ENCODE data around the gene CDC37L1. TPM values are rescaled to one million over a fixed set of nuclear protein-coding genes. Genes with fewer than 3 reads are reported as not detected.

The CDC37L1 gene
- total RNA-seq, 1 donor from 2014 or later, result 9.3 TPM

DNA sequence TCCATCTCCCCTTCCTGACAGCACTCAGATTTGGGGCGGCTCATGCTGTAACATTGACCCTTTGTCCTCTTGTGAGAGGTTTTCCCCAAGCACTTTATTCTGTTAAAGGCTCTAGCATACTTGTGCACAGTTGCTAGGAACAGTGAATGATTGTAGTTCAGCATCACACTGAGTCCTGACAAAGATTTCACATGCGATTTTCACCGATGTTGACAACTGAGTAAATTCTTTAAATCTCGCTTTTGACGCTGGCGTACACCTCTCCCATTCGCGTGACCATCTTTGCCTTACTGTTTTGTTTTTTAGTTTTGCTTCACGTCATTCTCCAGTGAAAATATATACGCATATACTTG, 780 bp downstream of the CDC37L1 start:
- no peaks in the 10 kb centered on the region for H3K9me3 Mint-ChIP-seq
- no peak for DNase-seq (ENCODE audit: low read depth, low spot score)
- TF ChIP-seq, protein P1, sequence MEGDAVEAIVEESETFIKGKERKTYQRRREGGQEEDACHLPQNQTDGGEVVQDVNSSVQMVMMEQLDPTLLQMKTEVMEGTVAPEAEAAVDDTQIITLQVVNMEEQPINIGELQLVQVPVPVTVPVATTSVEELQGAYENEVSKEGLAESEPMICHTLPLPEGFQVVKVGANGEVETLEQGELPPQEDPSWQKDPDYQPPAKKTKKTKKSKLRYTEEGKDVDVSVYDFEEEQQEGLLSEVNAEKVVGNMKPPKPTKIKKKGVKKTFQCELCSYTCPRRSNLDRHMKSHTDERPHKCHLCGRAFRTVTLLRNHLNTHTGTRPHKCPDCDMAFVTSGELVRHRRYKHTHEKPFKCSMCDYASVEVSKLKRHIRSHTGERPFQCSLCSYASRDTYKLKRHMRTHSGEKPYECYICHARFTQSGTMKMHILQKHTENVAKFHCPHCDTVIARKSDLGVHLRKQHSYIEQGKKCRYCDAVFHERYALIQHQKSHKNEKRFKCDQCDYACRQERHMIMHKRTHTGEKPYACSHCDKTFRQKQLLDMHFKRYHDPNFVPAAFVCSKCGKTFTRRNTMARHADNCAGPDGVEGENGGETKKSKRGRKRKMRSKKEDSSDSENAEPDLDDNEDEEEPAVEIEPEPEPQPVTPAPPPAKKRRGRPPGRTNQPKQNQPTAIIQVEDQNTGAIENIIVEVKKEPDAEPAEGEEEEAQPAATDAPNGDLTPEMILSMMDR (conservative IDR thresholded peaks at IDR 0.05), result no peak
- H3K27me3 Mint-ChIP-seq (ENCODE audit: low read depth), result no peaks in the 10 kb centered on the region
- H3K4me3 Mint-ChIP-seq, result no peak overlapping the region
- H3K27ac Mint-ChIP-seq (ENCODE audit: unreplicated experiment), result no peak overlapping the region
- H3K4me1 Mint-ChIP-seq, result no peaks in the 10 kb centered on the region
- peaks cover 3% of the 10 kb centered on the region for H3K36me3 Mint-ChIP-seq (ENCODE audit: low read depth)

DNA sequence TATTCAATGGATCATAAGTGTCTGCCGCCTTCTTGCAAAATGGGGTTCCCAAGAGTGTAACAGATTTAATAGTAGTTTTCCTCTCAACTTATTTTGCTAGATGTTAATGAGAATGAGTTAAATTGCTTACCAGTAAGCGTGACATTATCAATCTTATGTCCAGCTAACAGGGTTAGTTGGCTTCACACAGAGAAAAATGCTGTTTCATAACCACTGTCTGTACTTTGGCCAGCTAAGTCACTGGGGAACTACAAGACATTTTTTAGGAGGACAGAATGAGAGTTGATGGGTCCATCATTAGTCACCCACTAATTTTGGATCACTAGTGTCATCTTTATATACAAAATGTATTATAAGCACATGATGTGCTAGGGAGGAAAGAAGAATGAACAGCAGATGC, 1.4 kb downstream of the CDC37L1 start:
- no peaks in the 10 kb centered on the region for H3K27me3 Mint-ChIP-seq (ENCODE audit: low read depth)
- no peak overlapping the region for H3K4me3 Mint-ChIP-seq
- no peak for DNase-seq (ENCODE audit: low read depth, low spot score)
- H3K27ac Mint-ChIP-seq (ENCODE audit: unreplicated experiment), result no peak overlapping the region
- no peaks in the 10 kb centered on the region for H3K9me3 Mint-ChIP-seq
- no peaks in the 10 kb centered on the region for H3K4me1 Mint-ChIP-seq
- TF ChIP-seq, protein P1 (conservative IDR thresholded peaks at IDR 0.05), result no peak
- H3K36me3 Mint-ChIP-seq (ENCODE audit: low read depth), result peaks cover 3% of the 10 kb centered on the region

DNA sequence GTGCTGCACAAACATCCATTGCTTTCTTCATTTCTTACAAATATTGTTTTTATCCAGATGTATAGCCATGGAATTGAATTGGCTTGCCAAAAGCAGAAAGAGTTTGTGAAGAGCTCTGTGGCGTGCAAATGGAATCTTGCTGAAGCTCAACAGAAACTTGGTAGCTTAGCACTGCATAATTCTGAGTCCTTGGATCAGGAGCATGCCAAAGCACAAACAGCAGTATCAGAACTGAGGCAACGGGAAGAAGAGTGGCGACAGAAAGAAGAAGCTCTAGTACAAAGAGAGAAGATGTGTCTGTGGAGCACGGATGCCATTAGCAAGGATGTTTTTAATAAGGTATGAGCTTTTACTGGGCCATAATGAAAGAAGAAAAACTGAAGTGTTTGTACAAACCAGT, 5.5 kb downstream of the CDC37L1 start:
- Mint-ChIP-seq H3K9me3 (no peaks in the 10 kb centered on the region), H3K27ac (ENCODE audit: unreplicated experiment) (no peak overlapping the region), H3K4me1 (no peaks in the 10 kb centered on the region), H3K27me3 (ENCODE audit: low read depth) (no peaks in the 10 kb centered on the region), H3K36me3 (ENCODE audit: low read depth) (peaks cover 3% of the 10 kb centered on the region), H3K4me3 (no peak overlapping the region)
- no peak for DNase-seq (ENCODE audit: low read depth, low spot score)
- TF ChIP-seq, protein P1 (conservative IDR thresholded peaks at IDR 0.05), result no peak

DNA sequence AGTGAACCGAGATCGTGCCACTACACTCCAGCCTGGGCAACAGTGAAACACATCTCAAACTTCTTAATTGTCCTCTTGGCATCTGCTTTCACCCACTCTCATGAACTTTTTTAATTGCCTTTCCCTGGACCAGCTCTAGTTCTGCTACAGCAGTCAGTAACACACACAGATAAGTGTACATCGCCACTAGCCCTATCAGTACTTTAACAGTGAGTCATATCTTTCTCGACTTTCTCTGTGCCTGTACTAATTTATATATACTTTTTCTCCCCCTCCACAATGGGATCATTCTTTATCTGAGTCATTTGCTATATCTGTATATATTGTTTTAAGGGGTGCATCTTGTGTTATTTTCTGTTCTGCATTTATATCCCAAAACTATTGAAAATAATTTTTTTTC, 6.7 kb downstream of the CDC37L1 start:
- no peak overlapping the region for H3K27ac Mint-ChIP-seq (ENCODE audit: unreplicated experiment)
- H3K36me3 Mint-ChIP-seq (ENCODE audit: low read depth), result peaks cover 3% of the 10 kb centered on the region
- no peak for DNase-seq (ENCODE audit: low read depth, low spot score)
- no peak overlapping the region for H3K4me3 Mint-ChIP-seq
- H3K27me3 Mint-ChIP-seq (ENCODE audit: low read depth), result no peaks in the 10 kb centered on the region
- TF ChIP-seq, protein P1 (conservative IDR thresholded peaks at IDR 0.05), result no peak
- H3K4me1 Mint-ChIP-seq, result no peaks in the 10 kb centered on the region
- no peaks in the 10 kb centered on the region for H3K9me3 Mint-ChIP-seq

DNA sequence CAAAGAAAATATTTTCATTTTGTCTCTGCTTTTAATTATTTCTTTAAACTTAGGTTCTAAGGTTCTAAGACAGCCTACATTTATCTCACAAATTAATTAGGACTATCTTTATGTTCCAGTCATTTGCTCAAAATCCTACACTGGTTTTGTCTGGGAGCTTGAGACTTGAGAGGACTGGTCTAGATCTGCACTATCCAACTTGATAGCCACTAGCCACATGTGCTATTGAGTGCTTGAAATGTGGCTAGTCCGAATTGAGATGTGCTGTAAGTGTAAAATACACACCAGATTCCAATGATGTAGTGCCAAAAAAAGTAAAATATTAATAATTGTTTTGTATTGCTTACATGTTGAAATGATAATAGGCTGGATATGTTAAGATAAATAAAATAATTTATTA, 7.2 kb downstream of the CDC37L1 start:
- Mint-ChIP-seq H3K36me3 (ENCODE audit: low read depth) (peaks cover 6% of the 10 kb centered on the region), H3K4me3 (no peak overlapping the region), H3K9me3 (no peaks in the 10 kb centered on the region), H3K27me3 (ENCODE audit: low read depth) (no peaks in the 10 kb centered on the region), H3K27ac (ENCODE audit: unreplicated experiment) (no peak overlapping the region), H3K4me1 (no peaks in the 10 kb centered on the region)
- TF ChIP-seq, protein P1 (conservative IDR thresholded peaks at IDR 0.05), result no peak
- no peak for DNase-seq (ENCODE audit: low read depth, low spot score)

DNA sequence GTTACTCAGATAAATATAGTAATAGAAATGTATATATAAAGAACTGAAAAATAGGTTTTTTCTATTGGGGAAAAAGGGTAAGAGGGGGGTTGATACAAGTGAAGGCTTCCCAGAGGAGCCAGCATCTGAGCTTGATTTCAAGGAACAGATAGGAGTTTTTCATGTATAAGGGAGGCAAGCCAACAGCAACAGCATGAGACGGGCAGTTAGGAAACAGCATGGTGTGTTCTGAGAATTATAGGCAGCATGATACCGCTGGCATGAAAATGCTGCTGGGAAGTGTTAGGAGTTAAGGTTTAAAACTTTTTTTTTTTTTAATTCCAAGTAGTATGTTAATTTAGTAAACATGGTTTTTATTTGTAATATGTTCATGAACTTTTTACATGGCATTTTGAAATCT, 9.7 kb downstream of the CDC37L1 start:
- no peak overlapping the region for H3K4me3 Mint-ChIP-seq
- no peak overlapping the region for H3K27ac Mint-ChIP-seq (ENCODE audit: unreplicated experiment)
- no peaks in the 10 kb centered on the region for H3K27me3 Mint-ChIP-seq (ENCODE audit: low read depth)
- H3K4me1 Mint-ChIP-seq, result no peaks in the 10 kb centered on the region
- no peaks in the 10 kb centered on the region for H3K9me3 Mint-ChIP-seq
- TF ChIP-seq, protein P1 (conservative IDR thresholded peaks at IDR 0.05), result no peak
- peaks cover 5% of the 10 kb centered on the region for H3K36me3 Mint-ChIP-seq (ENCODE audit: low read depth)
- no peak for DNase-seq (ENCODE audit: low read depth, low spot score)

All from neural crest cell (in vitro differentiated cells).